Lung microvascular endothelial cell (primary cell): ENCODE results near the gene SLC44A1. TPM values are rescaled to one million over a fixed set of nuclear protein-coding genes. Genes with fewer than 3 reads are reported as not detected.

Source experiments
- DNase-seq, 2 donors: peaks; one replicate each; pipeline versions ENCODE4 v3.0.0 to v3.0.0-alpha.2; 2010; ENCODE audit warnings: low read depth in 2 of 2
- total RNA-seq: library from RNA; depleted of rRNA; stranded (reverse); fragments of >200 nt; gene quantifications from 2 replicates; pipeline ENCODE4 v1.2.1, GENCODE V29; 2014

The SLC44A1 gene
- total RNA-seq, 1 donor from 2014 or later: 10.1 TPM

GRCh38 chr9:105390871-105391270, 146.4 kb downstream of the SLC44A1 start:
- no peak for DNase-seq

GRCh38 chr9:105391288-105391687, 146.8 kb downstream of the SLC44A1 start:
- no peak for DNase-seq

- DNase-seq: no peak
Observed at GRCh38 chr9:105392531-105392930, 148.1 kb downstream of the SLC44A1 start.

- DNase-seq: no peak
Observed at GRCh38 chr9:105393576-105394344, 149.3 kb downstream of the SLC44A1 start.

- DNase-seq: no peak
Observed at GRCh38 chr9:105396441-105396840, 152.0 kb downstream of the SLC44A1 start.

GRCh38 chr9:105396901-105397300, 152.4 kb downstream of the SLC44A1 start:
- DNase-seq: no peak

- DNase-seq: no peak
Observed at GRCh38 chr9:105399117-105399516, 154.7 kb downstream of the SLC44A1 start.

GRCh38 chr9:105401651-105402050, 157.2 kb downstream of the SLC44A1 start:
- peak; percentile 33 to 68 for DNase-seq

GRCh38 chr9:105403552-105404248, 159.2 kb downstream of the SLC44A1 start:
- DNase-seq: no peak

- DNase-seq: peak; percentile 4 to 59
Observed at GRCh38 chr9:105405514-105406131, 161.2 kb downstream of the SLC44A1 start.

GRCh38 chr9:105406369-105406768, 161.9 kb downstream of the SLC44A1 start:
- DNase-seq: no peak

GRCh38 chr9:105413525-105413924, 169.1 kb downstream of the SLC44A1 start:
- DNase-seq: peak; percentile 23 to 35

- DNase-seq: peak; percentile 57 to 75
Observed at GRCh38 chr9:105414947-105415661, 170.7 kb downstream of the SLC44A1 start.

GRCh38 chr9:105415662-105415980, 171.2 kb downstream of the SLC44A1 start:
- DNase-seq: no peak

- DNase-seq: no peak
Observed at GRCh38 chr9:105416840-105417239, 172.4 kb downstream of the SLC44A1 start.

- DNase-seq: no peak
Observed at GRCh38 chr9:105418588-105419500, 174.4 kb downstream of the SLC44A1 start.

- no peak for DNase-seq
Observed at GRCh38 chr9:105419816-105420597, 175.6 kb downstream of the SLC44A1 start.

- no peak for DNase-seq
Observed at GRCh38 chr9:105421154-105421553, 176.7 kb downstream of the SLC44A1 start.

- DNase-seq: no peak
Observed at GRCh38 chr9:105421864-105422263, 177.4 kb downstream of the SLC44A1 start.

- DNase-seq: peak; percentile 35 to 43
Observed at GRCh38 chr9:105425816-105426433, 181.5 kb downstream of the SLC44A1 start.
